ENCODE measurements around the gene PRDM12. TPM values are rescaled to one million over a fixed set of nuclear protein-coding genes. Genes with fewer than 3 reads are reported as not detected.

Gene PRDM12
- total and polyA plus RNA-seq, 2 experiments from 2014 or later: 0.30 to 0.55 TPM

DNA sequence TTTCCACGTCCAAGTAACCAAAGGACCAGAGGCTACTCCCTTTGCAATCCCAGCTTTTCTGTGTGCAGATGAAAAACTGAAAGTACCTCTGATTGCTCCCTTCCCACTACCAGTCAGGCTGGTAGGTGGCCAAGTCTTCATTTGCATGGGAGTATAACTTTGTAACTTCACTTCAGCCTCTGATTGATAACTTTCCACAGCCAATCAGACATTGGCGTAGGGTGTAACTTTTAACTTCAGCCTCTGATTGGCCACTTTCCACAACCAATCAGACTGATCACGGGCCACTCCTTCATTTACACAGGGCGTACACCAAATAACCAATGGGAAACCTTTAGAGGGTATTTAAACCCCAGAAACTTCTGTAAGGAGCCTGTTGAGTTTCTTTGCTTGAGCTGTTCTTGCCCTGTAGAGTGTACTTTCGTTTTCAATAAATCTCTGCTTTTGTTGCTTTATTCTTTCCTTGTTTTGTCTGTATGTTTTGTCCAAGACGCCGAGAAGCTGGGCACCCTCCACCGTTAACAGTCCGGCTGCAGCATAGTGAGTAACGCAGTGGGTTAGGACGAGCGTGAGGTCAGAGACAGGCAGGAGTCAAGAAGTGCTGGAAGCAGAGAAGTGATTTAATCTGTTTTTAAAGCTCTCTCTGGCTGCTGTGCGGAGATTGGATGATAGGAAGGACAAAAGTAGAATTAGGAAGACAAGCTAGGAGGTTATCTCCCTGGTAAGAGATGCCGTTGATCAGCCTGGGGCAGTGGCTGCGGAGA is 25.7 kb downstream of the PRDM12 start:
- Histone ChIP-seq H3K4me3 (no peak overlapping the region), H3K9me3 (ENCODE audit: low read depth) (no peaks in the 10 kb centered on the region), H3K4me1 (ENCODE audit: low read depth) (peaks cover 22% of the 10 kb centered on the region), H3K27ac (peak overlapping the region; percentile 72), H3K27me3 (no peaks in the 10 kb centered on the region), H3K36me3 (no peaks in the 10 kb centered on the region)
- DNase-seq (ENCODE audit: low read depth in 1 of 2, low spot score in 1 of 2): peak; percentile 82 to 96
- TF ChIP-seq, protein P1, sequence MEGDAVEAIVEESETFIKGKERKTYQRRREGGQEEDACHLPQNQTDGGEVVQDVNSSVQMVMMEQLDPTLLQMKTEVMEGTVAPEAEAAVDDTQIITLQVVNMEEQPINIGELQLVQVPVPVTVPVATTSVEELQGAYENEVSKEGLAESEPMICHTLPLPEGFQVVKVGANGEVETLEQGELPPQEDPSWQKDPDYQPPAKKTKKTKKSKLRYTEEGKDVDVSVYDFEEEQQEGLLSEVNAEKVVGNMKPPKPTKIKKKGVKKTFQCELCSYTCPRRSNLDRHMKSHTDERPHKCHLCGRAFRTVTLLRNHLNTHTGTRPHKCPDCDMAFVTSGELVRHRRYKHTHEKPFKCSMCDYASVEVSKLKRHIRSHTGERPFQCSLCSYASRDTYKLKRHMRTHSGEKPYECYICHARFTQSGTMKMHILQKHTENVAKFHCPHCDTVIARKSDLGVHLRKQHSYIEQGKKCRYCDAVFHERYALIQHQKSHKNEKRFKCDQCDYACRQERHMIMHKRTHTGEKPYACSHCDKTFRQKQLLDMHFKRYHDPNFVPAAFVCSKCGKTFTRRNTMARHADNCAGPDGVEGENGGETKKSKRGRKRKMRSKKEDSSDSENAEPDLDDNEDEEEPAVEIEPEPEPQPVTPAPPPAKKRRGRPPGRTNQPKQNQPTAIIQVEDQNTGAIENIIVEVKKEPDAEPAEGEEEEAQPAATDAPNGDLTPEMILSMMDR (IDR thresholded peaks at IDR 0.05; ENCODE audit: low read depth, low read length): no peak

DNA sequence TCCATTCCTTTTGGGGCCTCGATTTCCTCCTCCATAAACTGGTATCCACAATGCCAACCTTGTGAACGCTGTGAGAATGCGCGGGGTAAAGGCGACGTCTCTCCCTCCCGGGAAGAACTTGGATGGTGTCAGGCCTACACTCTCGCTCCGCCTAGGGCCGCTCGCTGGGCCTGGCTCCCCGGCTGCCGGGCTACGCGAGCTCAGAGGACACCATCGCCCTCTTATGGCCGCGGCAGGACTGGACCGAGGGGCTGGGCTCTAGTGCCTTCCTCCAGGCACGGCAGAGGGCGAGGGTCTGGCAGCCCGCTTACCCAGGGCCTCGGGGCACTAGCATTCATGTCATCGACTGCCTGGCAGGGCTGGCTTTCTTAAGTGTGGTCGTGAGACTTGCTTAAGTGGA is 27.9 kb downstream of the PRDM12 start:
- H3K9me3 ChIP-seq (ENCODE audit: low read depth): no peaks in the 10 kb centered on the region
- TF ChIP-seq, protein P1 (IDR thresholded peaks at IDR 0.05; ENCODE audit: low read depth, low read length): peak; percentile 20
- no peak overlapping the region for H3K4me3 ChIP-seq
- H3K36me3 ChIP-seq: peaks cover 14% of the 10 kb centered on the region
- H3K27ac ChIP-seq: peak overlapping the region; percentile 31
- H3K27me3 ChIP-seq: no peaks in the 10 kb centered on the region
- peak in 1 of 2 donors; percentile 91 for DNase-seq (ENCODE audit: low read depth in 1 of 2, low spot score in 1 of 2)
- H3K4me1 ChIP-seq (ENCODE audit: low read depth): peaks cover 22% of the 10 kb centered on the region

DNA sequence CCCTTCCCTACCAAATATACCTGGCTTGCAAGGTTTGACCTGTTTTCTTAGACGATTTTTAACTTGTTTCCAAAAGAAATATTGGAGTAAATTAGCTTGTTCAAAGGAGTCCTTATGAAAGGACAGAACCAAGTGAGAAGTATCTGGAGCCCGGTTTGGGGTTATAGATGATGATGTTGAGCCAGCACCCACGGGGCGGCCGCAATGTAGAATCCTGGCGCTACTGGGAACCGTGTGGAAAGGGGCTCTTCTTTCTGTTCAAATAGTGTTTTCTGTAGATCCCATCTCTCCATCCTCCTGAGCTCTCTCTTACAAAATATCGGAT is 28.7 kb downstream of the PRDM12 start:
- TF ChIP-seq, protein P1 (IDR thresholded peaks at IDR 0.05; ENCODE audit: low read depth, low read length): no peak
- peaks cover 22% of the 10 kb centered on the region for H3K4me1 ChIP-seq (ENCODE audit: low read depth)
- H3K27me3 ChIP-seq: no peaks in the 10 kb centered on the region
- no peaks in the 10 kb centered on the region for H3K9me3 ChIP-seq (ENCODE audit: low read depth)
- H3K27ac ChIP-seq: peak overlapping the region; percentile 31
- peak overlapping the region; percentile 17 for H3K4me3 ChIP-seq
- no peak for DNase-seq (ENCODE audit: low read depth in 1 of 2, low spot score in 1 of 2)
- peaks cover 17% of the 10 kb centered on the region for H3K36me3 ChIP-seq

DNA sequence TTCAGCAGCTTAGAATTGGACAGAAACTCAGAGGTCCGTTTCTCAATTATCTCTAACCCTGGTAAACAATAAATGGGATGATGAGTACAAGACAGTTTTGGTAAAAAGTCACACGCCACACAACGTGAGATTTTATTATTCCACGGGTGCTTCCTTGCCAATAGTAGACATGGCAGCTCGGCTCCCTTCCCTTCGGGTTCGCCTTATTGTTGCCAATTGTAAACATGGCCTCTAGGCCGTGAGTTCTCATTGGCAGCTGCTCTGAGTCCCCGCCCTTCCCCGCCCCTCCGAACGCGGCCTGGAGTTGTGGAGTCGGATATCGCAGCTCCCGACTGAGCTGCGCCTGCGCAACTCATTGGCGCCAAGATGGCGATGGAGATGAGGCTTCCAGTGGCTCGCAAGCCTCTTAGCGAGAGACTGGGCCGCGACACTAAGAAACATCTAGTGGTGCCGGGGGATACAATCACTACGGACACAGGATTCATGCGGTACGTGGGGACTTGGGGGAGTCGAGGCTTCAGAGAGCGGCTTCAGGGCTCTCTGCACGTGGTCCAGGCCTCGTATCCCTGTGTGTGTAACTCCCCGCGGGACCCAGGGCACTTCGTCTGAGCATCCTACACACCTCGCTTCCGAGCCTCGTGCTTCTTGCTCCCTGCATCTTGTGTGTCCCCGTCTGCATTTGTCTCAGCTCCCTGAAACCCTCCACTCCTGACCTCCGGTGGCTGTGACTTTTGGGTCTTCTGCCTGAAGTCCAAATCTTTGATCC is 29.2 kb downstream of the PRDM12 start, which contains the start of gene EXOSC2:
EXOSC2 (plus strand) TSS at position 355 of the 766 bp plus-strand sequence; CDS start at position 367, 12 bp downstream.
- TF ChIP-seq, protein P1 (IDR thresholded peaks at IDR 0.05; ENCODE audit: low read depth, low read length): no peak
- H3K27ac ChIP-seq: peak within 1 kb of the TSS; percentile 31
- peaks cover 22% of the 10 kb centered on the region for H3K4me1 ChIP-seq (ENCODE audit: low read depth)
- DNase-seq (ENCODE audit: low read depth in 1 of 2, low spot score in 1 of 2): peak; percentile 98 to 99
- no peaks in the 10 kb centered on the region for H3K9me3 ChIP-seq (ENCODE audit: low read depth)
- H3K36me3 ChIP-seq: peaks cover 17% of the 10 kb centered on the region
- H3K27me3 ChIP-seq: no peaks in the 10 kb centered on the region
- H3K4me3 ChIP-seq: peak within 1 kb of the TSS; percentile 49

DNA sequence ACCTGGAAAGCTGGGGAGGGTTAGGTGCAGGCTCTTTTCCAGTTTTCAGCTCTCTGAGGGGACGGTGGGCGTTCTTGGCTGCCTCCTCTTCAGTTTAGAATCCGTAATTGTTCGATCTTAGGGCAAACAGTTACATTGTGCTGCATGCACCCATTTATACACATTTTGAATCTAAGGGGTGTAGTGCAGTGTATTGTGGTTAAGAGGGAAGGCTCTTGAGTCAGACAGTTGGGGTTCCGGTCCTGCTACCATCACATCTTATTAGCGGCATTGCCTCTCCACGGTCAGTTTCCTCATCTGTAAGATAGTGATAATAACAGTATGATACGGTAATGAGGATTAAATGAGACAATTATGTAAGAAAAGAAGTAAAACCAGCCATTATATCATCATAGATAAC is 29.8 kb downstream of the PRDM12 start:
- Histone ChIP-seq H3K36me3 (peaks cover 18% of the 10 kb centered on the region), H3K9me3 (ENCODE audit: low read depth) (no peaks in the 10 kb centered on the region), H3K4me3 (peak overlapping the region; percentile 49), H3K27me3 (no peaks in the 10 kb centered on the region), H3K27ac (peak overlapping the region; percentile 22), H3K4me1 (ENCODE audit: low read depth) (peaks cover 22% of the 10 kb centered on the region)
- no peak for DNase-seq (ENCODE audit: low read depth in 1 of 2, low spot score in 1 of 2)
- TF ChIP-seq, protein P1 (IDR thresholded peaks at IDR 0.05; ENCODE audit: low read depth, low read length): no peak

All from cardiac muscle cell (in vitro differentiated cells and primary cell).